Neural progenitor cell (in vitro differentiated cells): ENCODE results near the gene SMG1. TPM values are rescaled to one million over a fixed set of nuclear protein-coding genes. Genes with fewer than 3 reads are reported as not detected.
A peak's percentile ranks its signal among the peaks of the same experiment; 100 is the strongest.

ENCODE experiments used
- DNase-seq: peaks from one replicate; pipeline ENCODE4 v3.0.0-alpha.2; 2016; ENCODE audit warnings: low spot score
- H2AFZ ChIP-seq: fragments of 200-600 bp; sonication (generic); replicated peaks from 2 replicates; pipeline ENCODE4 v1.6.1; 2016; ENCODE audit warnings: antibody characterized with exemption
- H3F3A ChIP-seq: fragments of 200-600 bp; sonication (generic); 2 replicates; pipeline ENCODE4 v1.6.1; 2016; ENCODE audit warnings: antibody characterized with exemption, low read depth
- H3K27ac ChIP-seq: fragments of 200-600 bp; sonication (generic); 2 replicates; pipeline ENCODE4 v1.5.1; 2016; ENCODE audit warnings: mild to moderate bottlenecking
- H3K27me3 ChIP-seq: fragments of 200-600 bp; sonication (generic); 2 replicates; pipeline ENCODE4 v1.6.1; 2016; ENCODE audit warnings: mild to moderate bottlenecking, moderate library complexity
- H3K36me3 ChIP-seq: fragments of 200-600 bp; sonication (generic); 2 replicates; pipeline ENCODE4 v1.5.1; 2016
- H3K4me1 ChIP-seq: fragments of 200-600 bp; sonication (generic); 2 replicates; pipeline ENCODE4 v1.6.1; 2016; ENCODE audit warnings: mixed run types
- H3K4me2 ChIP-seq: fragments of 200-600 bp; sonication (generic); 2 replicates; pipeline ENCODE4 v1.6.1; 2016
- H3K4me3 ChIP-seq: fragments of 200-600 bp; sonication (generic); 2 replicates; pipeline ENCODE4 v1.5.1; 2016
- H3K79me2 ChIP-seq: fragments of 200-600 bp; sonication (generic); 2 replicates; pipeline ENCODE4 v1.6.1; 2016; ENCODE audit warnings: low read depth
- H3K9ac ChIP-seq: fragments of 200-600 bp; sonication (generic); 2 replicates; pipeline ENCODE4 v1.6.1; 2016
- H3K9me3 ChIP-seq: fragments of 200-600 bp; sonication (generic); 2 replicates; pipeline ENCODE4 v1.5.1; 2016; ENCODE audit warnings: low read depth
- H4K20me1 ChIP-seq: fragments of 200-600 bp; sonication (generic); 2 replicates; pipeline ENCODE4 v1.6.1; 2016; ENCODE audit warnings: low read depth
- H3K27ac Mint-ChIP-seq: 3 replicates; pipeline ENCODE4 v1.8.0; 2021; ENCODE audit warnings: mixed read lengths
- H3K27me3 Mint-ChIP-seq: 2 replicates; pipeline ENCODE4 v1.8.0; 2022; ENCODE audit warnings: low read depth, mild to moderate bottlenecking, inconsistent platforms, moderate library complexity, mixed read lengths; ENCODE audit not compliant: insufficient read depth
- H3K36me3 Mint-ChIP-seq: 3 replicates; pipeline ENCODE4 v1.8.0; 2021; ENCODE audit warnings: mixed read lengths
- H3K4me1 Mint-ChIP-seq: 3 replicates; pipeline ENCODE4 v1.8.0; 2021; ENCODE audit warnings: mixed read lengths
- H3K4me3 Mint-ChIP-seq: 3 replicates; pipeline ENCODE4 v1.8.0; 2021; ENCODE audit warnings: mild to moderate bottlenecking, moderate library complexity, mixed read lengths
- H3K9me3 Mint-ChIP-seq: 3 replicates; pipeline ENCODE4 v1.8.0; 2020; ENCODE audit warnings: mixed read lengths
- EZH2 ChIP-seq: fragments of 200-600 bp; sonication (generic); IDR thresholded peaks from 2 replicates; pipeline ENCODE4 v1.6.1; 2017; ENCODE audit warnings: antibody characterized with exemption, mild to moderate bottlenecking, moderate library complexity
- EZH2phosphoT487 ChIP-seq: fragments of 200-600 bp; sonication (generic); IDR thresholded peaks from 2 replicates; pipeline ENCODE4 v1.6.1; 2017; ENCODE audit warnings: antibody characterized with exemption
- total RNA-seq: library from RNA; depleted of rRNA; stranded (reverse); fragments of >200 nt; gene quantifications from 2 replicates; pipeline ENCODE4 v1.2.3, GENCODE V29; 2015; ENCODE audit warnings: low replicate concordance
- TF ChIP-seq, protein P1 (sequence below): fragments of 200-600 bp; sonication (generic); IDR thresholded peaks from 2 replicates; pipeline ENCODE4 v1.5.1; 2017; ENCODE audit warnings: antibody characterized with exemption, mild to moderate bottlenecking

Gene SMG1
- total RNA-seq, 1 donor from 2014 or later = 69.7 TPM

DNA sequence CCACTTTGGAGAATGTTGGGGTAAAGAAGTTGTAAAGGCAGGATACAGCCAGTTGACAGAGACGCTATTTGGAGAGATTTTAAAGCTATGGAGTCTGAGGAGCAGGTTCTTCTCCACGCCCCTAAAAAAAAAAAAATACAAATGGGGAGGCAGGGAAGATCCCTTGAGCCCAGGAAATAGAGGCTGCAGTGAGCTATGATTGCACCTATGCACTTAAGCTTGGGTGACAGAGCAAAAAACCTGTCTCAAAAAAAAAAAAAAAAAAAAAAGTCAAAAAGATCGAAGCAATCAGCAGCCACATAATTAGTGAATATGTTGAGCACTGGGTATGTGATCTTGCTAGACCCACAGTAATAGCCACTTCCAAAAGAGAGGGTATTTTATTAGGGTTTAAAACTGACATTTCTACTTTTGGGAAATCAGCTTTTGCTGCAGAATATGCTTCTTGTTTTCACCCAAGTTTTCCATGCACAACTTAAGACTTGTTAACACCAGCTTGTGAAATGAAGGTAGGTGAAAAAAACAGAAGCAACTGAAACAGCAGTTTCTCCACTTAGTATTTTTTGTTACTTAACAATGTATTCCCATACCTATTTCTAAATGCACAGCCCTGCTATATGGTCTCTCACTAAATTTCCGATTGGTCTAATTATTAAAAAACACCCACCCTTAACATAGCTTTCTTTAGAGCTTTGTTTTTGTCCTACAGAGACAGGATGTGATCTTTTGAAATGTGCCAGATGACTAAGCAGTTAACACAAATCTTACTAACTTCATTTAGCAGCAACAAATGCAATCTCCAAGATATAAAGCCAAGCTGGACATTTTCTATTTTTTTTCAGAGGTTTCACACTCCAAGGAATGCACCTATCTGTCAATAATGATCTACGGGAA, 122.4 kb downstream of the SMG1 start:
- Mint-ChIP-seq H3K4me3 (peak overlapping the region; percentile 61), H3K36me3 (peaks cover 9% of the 10 kb centered on the region), H3K4me1 (peaks cover 56% of the 10 kb centered on the region), H3K9me3 (no peaks in the 10 kb centered on the region), H3K27ac (peak overlapping the region; percentile 52), H3K27me3 (peaks cover 6% of the 10 kb centered on the region)
- Histone ChIP-seq H3K27me3 (no peaks in the 10 kb centered on the region), H3K36me3 (peaks cover 9% of the 10 kb centered on the region), H2AFZ (no peak overlapping the region), H4K20me1 (peaks cover 24% of the 10 kb centered on the region), H3K9ac (no peak overlapping the region), H3K9me3 (no peaks in the 10 kb centered on the region), H3F3A (peaks cover 38% of the 10 kb centered on the region), H3K4me2 (peak overlapping the region; percentile 45), H3K79me2 (peaks cover 49% of the 10 kb centered on the region), H3K4me1 (peaks cover 33% of the 10 kb centered on the region), H3K27ac (peak overlapping the region; percentile 54), H3K4me3 (no peak overlapping the region)
- no peak for TF ChIP-seq EZH2
- TF ChIP-seq, protein P1, sequence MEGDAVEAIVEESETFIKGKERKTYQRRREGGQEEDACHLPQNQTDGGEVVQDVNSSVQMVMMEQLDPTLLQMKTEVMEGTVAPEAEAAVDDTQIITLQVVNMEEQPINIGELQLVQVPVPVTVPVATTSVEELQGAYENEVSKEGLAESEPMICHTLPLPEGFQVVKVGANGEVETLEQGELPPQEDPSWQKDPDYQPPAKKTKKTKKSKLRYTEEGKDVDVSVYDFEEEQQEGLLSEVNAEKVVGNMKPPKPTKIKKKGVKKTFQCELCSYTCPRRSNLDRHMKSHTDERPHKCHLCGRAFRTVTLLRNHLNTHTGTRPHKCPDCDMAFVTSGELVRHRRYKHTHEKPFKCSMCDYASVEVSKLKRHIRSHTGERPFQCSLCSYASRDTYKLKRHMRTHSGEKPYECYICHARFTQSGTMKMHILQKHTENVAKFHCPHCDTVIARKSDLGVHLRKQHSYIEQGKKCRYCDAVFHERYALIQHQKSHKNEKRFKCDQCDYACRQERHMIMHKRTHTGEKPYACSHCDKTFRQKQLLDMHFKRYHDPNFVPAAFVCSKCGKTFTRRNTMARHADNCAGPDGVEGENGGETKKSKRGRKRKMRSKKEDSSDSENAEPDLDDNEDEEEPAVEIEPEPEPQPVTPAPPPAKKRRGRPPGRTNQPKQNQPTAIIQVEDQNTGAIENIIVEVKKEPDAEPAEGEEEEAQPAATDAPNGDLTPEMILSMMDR = no peak
- no peak for TF ChIP-seq EZH2phosphoT487
- DNase-seq = no peak

GRCh38 chr16:18802767-18803343, 123.4 kb downstream of the SMG1 start:
- Mint-ChIP-seq H3K9me3 (no peaks in the 10 kb centered on the region), H3K27ac (peak overlapping the region; percentile 52), H3K36me3 (peaks cover 3% of the 10 kb centered on the region), H3K4me1 (peaks cover 60% of the 10 kb centered on the region), H3K27me3 (peaks cover 6% of the 10 kb centered on the region), H3K4me3 (peak overlapping the region; percentile 98)
- Histone ChIP-seq H4K20me1 (peaks cover 34% of the 10 kb centered on the region), H3K27me3 (no peaks in the 10 kb centered on the region), H3K9ac (no peak overlapping the region), H3F3A (peaks cover 38% of the 10 kb centered on the region), H3K27ac (peak overlapping the region; percentile 54), H3K4me3 (no peak overlapping the region), H3K9me3 (no peaks in the 10 kb centered on the region), H3K36me3 (peaks cover 3% of the 10 kb centered on the region), H3K4me2 (no peak overlapping the region), H2AFZ (no peak overlapping the region), H3K4me1 (peaks cover 43% of the 10 kb centered on the region), H3K79me2 (peaks cover 59% of the 10 kb centered on the region)
- TF ChIP-seq, protein P1 = no peak
- no peak for TF ChIP-seq EZH2phosphoT487
- TF ChIP-seq EZH2 = no peak
- no peak for DNase-seq

DNA sequence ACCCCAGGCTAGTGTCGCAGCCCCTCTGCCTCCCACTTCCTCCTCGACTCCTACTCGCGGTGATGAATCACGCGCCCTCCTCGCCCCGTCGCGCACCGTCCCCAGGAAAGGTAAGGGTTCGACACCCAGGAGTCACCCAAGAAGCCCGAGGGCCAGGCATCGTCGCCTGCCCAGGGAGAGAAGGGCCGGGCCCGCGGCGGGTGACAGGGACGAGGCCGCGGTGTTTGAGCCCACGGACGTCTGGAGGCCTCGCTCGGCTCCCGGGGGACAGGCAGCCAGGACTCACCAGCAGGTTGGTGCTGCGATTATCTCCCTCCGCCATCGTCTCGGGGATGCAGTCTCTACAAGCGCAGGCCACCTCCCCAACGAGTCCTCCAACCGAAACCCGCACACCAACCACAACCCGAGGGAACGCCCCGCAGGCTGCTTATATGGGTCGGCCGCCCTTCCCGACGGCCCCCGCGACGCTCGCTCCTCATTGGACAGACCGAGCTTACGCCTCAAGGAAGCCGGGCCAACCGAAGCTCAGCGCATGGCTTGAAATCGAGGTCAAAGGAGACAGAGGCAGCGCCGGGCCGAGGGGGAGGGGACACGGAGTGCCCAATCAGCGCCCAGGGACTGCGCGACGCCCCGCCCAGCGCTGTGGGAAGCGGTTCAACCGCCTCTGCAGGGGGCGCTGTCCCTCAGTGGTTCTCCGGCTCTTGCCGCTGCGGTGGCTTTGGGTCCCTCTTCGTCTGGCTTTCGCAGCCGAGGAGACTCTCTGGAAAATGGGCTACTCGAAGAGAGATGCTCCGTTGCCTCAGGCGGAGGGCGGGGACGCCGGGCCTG, 124.8 kb downstream of the SMG1 start, which contains the start of gene ARL6IP1:
Gene ARL6IP1 (minus strand): TSS at position 405 of the 828 bp plus-strand sequence. CDS start 83 bp downstream, at position 322.
- H3K79me2 ChIP-seq = peaks cover 74% of the 10 kb centered on the region
- peaks cover 48% of the 10 kb centered on the region for H3K4me1 ChIP-seq
- TF ChIP-seq, protein P1 = peak; percentile 75
- TF ChIP-seq EZH2phosphoT487 = no peak

More for the DNA sequence above, 124.8 kb downstream of the SMG1 start, which contains the start of gene ARL6IP1:
- Mint-ChIP-seq H3K27ac (peak within 1 kb of the TSS; percentile 98), H3K27me3 (peaks cover 6% of the 10 kb centered on the region), H3K36me3 (peaks cover 8% of the 10 kb centered on the region), H3K4me3 (peak within 1 kb of the TSS; percentile 98), H3K9me3 (no peaks in the 10 kb centered on the region), H3K4me1 (peaks cover 62% of the 10 kb centered on the region)
- Histone ChIP-seq H3F3A (peaks cover 35% of the 10 kb centered on the region), H3K9me3 (no peaks in the 10 kb centered on the region), H3K4me2 (peak within 1 kb of the TSS; percentile 92), H3K27ac (peak within 1 kb of the TSS; percentile 93), H3K4me3 (peak within 1 kb of the TSS; percentile 78), H3K9ac (peak within 1 kb of the TSS; percentile 77), H4K20me1 (peaks cover 49% of the 10 kb centered on the region), H2AFZ (no peak within 1 kb of the TSS), H3K36me3 (peaks cover 14% of the 10 kb centered on the region), H3K27me3 (no peaks in the 10 kb centered on the region)
- peak; percentile 100 for DNase-seq
